Stimulated activated CD4-positive, alpha-beta T cell treated with anti-CD3 and anti-CD28 coated beads, Interleukin-12 subunit alpha, Interleukin-12 subunit beta, amount 100 ng/mL, for 4 hours (primary cell): Measurements from ENCODE around the gene FTMT.
"Not testable (repeated sequence)": the region's sequence is repeated elsewhere in the genome, so short reads cannot be mapped to it uniquely, and the experiment has no call there.

Experiments used
- DNase-seq: peaks from one replicate; pipeline ENCODE4 v3.0.0-alpha.2; 2020

FTMT gene

DNA sequence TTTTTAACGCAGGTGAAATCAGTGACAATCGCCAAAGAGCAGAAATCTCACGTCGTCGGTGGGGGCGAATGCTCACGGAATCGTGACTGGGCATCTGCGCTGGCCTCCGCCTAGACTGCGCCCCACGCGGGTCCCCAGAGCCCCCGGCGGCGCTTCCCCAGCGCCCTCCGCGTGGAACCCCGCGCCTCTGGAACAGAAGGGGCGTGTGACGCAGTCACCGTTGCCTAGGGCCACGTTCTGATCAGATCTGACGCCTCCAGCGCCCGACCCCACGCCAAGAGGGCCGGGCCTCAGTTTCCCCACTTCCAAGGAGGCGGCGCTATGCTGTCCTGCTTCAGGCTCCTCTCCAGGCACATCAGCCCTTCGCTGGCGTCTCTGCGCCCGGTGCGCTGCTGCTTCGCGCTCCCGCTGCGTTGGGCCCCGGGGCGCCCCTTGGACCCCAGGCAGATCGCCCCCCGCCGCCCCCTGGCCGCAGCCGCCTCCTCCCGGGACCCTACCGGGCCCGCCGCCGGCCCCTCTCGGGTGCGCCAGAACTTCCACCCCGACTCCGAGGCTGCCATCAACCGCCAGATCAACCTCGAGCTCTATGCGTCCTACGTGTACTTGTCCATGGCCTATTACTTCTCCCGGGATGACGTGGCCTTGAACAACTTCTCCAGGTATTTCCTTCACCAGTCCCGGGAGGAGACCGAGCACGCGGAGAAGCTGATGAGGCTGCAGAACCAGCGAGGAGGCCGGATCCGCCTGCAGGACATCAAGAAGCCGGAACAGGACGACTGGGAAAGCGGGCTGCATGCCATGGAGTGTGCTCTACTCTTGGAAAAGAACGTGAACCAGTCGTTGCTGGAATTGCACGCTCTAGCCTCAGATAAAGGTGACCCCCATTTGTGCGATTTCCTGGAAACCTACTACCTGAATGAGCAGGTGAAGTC is at the start of gene FTMT:
TSS of gene FTMT (plus strand) at position 240 of the 932 bp plus-strand sequence. CDS start at position 322, 82 bp downstream.
- DNase-seq = no peak

DNA sequence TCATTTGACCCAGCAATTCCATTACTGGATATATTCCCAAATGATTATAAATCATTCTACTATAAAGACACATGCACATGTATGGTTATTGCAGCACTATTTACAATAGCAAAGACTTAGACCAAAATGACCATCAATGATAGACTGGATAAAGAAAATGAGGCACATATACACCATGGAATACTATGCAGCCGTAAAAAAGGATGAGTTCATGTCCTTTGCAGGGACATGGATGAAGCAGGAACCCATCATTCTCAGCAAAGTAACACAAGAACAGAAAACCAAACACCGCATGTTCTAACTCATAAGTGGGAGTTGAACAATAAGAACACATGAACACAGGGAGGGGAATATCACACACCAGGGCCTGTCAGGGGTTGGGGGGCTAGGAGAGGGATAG is 46.4 kb upstream of the FTMT start:
- DNase-seq = not testable (repeated sequence)

DNA sequence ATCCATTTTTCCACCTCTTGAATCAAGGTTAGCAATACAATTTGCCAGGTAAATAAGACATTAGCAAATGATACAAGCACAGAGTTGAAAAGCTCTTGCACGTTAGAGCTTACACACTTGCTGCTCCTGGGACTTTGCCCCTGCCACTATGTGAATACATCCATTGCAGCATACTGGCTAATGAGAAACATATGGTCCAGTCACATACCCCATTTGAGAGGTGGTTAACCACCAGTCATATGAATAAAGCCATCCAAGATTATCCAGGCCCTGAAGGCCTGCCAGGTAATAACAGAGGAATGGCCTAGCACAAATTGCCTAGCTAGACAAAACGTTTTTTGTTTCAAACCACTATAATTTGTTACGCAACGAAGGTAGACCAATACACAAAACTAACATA is 45.8 kb upstream of the FTMT start:
- no peak for DNase-seq

DNA sequence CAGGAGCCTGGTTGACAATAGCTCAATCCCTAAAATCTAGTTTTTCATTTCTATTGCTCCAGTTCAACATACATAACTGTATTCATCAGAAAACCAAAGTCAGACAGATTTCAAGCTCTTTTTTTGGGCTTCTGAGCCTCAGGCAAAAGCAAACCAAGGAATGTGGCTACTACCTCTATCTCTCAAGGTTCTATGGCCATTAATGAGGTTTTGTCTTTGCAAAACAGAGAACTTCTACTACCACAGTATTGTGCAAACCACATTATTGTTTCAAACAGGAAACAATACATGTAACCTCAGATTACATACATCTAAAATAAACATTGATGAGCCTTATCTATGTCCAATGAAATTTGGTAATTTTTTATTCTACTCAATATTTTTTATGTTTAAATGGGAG is 35.5 kb upstream of the FTMT start:
- DNase-seq = no peak

DNA sequence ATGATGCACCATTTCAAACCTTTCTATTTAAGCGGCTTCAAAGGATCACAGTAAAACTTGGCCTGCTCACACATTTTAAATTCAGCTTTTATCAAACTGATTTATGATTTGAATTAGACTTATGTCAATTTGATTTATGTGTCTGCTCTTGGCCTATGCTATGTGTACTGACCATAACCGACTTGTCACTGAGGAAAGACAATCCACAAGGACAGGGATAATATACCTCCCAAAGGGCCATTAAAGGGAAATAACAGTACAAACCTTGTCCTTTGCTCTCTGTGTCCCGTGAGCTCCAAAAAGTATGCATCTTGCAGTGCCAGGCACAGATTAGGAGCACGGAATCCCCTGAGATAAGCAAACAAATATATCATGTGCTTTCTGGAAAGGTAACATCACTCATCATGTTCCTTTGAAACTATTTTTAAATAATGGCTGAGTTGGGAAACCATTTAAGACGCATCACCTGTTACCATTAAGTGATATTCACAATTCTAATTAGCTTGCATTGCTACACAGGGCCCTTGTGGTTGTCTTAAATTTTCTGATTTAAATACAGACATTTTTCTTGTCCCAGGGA is 31.9 kb upstream of the FTMT start:
- DNase-seq = no peak

DNA sequence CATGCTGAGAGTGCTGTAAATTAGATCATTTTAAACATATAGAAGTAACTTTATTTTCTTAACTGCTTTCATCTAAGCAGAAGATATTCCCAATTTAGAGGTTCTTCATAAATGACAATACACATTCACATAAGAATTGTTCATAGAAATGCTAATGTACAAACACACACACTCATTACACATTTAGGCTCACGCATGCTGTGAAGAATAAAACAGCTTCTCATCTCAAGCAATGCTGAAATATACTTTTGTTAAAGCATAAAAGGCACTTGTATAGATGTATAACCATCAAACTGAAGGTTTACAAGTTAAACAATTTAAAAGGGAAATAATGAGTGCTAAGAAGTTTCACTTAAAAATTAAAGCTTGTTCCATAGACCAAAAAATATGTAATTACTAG is 18.1 kb upstream of the FTMT start:
- no peak for DNase-seq

DNA sequence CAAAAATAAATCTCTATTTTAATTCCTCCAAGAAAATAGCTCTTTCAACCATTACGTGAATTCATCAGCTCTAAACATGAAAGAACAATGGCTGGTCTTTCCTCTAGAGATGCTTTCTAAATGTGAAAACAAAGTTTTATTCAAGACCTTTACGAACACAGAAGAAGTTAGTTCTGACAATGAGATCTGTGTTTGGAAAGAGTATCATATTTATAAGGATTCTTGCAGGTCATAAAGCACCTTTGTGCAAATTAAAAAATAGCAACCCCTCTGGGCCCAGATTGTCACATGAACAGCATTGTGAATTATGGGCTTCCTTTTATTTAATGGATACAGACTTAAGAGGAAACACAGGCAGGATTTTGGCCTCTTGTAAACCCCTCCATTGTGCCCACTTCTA is 17.7 kb upstream of the FTMT start:
- DNase-seq = no peak

DNA sequence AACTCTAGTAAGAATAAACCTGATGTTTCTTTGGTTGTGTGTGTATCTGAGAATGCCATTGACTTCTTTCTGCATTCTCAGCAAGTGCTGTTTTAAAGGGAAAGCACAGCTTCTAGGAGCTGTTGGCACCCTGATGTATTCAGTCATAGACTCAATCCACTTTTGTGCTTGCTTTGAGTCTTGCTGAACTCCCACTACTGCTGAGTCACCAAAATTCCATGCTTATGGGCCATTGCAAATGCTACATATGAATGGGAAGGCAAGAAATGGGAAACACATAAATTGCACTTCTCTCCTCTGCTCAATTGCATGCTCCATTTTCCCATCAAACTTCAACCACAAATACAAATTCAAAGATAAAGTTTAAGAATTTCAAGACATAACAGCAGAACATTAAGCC is 9.8 kb upstream of the FTMT start:
- no peak for DNase-seq

DNA sequence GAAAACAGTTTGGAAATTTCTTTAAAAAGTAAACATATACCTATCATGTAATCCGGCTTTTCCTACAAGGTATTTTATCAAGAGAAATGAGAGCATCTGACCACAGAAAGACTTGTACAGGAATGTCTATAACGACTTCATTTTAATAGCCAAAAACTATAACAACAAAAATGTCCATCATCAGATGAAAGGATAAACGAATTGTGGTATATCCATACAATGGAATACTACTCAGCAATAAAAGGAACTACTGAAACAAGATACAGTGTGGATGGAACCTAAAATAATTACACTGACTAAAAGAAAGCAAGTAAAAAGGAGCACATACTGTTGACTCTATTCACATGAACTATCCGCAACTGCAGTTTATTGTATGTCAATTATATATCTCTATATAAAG is 1.4 kb upstream of the FTMT start:
- DNase-seq = no peak

DNA sequence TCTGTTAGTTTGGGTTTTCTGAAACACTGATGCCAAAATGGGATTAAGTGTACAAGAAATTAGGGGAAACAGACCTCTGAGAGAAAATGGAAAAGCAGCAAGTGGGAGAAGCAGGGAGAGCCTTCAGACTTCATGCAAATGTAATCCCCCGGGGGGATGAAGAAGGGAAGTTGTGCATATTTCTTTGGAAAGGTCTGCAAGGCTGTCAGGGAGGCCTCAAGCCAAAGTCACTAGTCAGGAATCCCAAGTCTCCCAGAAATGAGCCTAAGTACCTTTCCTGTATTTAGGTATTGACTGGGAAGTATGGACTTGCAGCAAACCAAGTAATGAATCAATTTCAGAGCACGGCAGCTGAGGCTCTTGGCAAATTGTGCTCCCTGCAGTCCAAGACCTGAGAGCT is 2.2 kb downstream of the FTMT start:
- no peak for DNase-seq

DNA sequence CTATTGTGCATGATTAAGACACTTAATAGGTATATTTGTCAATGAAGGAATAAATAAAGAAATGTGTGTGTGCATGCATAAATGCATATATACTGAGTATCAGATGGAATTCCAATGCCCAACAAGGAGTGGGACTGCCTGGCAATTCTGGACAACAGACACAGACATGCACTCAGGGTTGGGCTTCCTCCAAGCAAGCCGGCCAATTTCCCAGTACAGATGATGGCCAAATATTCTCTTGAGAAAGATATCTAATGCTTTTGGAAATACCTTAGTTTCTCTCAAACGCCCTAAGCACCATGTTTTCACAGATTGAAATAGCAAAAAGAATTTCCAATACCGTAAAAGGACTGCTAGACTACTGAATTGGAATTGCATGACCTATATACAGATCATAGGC is 11.1 kb downstream of the FTMT start:
- no peak for DNase-seq

DNA sequence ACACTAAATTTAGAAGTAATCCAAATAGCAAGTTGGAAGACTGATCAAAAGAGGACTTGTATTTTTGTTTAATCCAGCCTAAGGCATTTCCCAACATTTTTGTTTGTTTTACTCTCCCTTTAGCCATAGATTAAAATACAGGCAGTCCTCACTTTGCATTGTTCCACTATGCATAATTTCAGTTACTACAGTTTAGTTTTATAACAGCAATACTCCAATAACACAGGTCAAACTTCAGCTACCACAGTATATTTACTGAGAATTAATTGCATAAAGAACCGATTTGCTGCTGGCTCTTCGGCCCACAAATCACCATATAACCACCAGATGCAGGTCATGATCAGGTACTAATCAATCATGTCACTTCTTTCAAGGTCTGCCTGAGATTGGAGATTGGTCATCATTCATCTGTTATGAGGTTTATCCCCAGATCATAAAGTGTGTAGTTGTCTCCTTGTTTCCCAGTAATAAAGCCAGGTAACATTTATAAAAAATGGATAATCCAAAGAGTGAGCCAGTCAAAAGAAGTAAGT is 12.1 kb downstream of the FTMT start:
- no peak for DNase-seq

DNA sequence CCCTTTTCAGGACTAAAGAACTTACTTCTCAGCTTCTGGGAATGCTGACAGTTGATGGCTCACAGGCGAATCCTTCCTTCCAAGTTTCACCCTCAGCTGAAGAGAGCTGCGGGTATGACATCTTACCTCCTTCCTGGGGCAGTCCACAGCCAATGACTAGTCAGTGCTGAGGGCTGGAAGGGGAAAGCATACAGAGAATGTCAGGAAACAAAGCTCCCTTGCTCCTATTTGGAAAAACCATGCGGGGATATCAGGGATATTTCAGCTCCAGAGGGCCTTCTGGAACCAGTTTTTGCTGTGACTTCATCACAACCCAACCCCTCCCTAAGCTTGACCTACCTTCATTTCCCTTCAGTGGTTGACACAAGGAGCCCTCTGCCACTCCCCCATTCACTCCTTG is 15.7 kb downstream of the FTMT start:
- DNase-seq = no peak

DNA sequence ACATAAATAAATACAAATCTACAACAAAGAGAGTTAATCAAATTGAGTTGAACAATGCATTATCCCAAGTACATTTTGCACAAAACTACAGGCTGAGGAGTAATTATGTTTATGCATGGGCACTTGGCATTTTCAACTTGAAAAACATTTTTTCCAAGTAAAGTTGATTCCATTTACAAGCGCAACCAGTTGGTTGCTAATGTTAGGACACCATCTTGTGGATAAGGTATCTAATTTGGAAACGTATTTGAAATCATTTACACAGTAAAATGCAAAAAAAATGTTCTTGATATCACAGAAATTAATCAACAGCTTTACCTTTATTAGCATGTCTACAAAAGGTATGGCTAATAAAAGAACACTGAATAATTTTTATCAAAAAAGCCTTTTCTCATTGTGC is 18.8 kb downstream of the FTMT start:
- no peak for DNase-seq

DNA sequence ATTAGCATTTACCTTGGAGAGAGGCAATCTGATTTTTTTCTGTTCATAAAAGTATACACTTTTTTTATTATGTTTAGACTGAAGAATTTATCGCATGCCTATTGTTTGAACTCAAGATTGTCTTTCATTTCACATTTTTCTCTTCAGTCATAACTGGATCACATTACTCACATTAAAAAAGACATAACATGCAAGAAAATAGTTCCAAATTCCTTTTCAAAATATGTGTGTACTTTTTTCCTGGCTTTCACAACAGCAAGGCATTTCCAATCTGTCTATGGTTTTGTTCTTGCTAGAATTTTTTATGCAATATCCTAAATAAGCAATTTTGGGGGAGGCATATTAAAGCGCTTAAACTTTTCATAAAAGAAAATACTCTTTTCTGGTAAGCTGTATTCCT is 21.2 kb downstream of the FTMT start:
- DNase-seq = no peak

DNA sequence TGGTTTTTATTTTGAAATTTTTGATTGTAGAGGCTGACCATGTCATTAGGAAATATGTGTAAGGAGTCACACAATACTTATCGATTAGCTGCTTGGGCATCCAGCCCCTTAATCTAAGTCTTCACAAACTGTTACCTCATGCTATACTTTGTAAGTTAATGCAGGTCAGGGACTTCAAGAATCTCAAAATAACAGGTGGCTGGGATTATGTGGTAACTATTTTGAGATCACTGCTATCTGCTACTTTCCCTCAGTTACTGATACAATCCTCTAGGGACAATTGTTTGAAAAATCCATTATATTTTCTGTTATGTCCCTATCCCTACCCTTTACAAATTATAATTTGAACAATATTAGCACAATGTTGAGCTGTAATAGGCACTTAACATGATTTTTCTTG is 21.7 kb downstream of the FTMT start:
- DNase-seq = no peak

DNA sequence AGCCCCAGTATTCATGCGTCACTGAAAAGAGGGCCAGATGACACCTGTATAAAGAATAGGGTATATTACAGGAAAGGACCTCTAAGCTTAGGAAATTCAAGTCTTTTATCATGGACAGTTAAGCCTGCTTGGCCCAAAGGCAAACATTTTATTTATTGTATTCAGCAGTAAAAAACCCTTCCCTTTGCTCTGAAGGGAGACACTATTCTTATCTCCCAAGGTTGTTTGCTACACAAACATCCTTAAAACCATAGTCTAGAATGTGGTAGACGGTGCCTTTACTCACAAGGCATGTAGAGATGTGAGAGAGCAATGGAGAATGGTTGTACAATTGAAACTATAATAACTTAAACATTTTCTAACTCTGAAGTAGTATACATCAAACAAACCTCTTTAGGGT is 33.9 kb downstream of the FTMT start:
- DNase-seq = no peak

DNA sequence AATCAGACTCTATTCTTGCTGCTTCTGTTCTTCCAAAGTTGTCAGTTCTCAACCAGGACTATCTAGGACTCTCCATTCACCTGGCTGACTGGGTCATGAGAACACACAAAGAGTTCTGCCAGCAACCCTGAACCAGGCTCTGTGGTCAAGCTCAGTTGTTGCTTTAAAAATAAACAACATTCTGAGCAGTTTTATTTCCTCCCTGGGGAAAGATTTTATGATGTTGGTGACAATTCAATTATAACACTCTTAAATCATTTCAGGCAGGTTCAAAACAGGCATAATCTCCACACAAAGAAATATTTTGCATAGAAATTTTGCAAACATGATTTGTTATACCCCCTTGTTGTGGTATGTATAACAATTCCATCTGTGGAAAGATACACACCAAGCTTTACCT is 36.0 kb downstream of the FTMT start:
- DNase-seq = no peak

DNA sequence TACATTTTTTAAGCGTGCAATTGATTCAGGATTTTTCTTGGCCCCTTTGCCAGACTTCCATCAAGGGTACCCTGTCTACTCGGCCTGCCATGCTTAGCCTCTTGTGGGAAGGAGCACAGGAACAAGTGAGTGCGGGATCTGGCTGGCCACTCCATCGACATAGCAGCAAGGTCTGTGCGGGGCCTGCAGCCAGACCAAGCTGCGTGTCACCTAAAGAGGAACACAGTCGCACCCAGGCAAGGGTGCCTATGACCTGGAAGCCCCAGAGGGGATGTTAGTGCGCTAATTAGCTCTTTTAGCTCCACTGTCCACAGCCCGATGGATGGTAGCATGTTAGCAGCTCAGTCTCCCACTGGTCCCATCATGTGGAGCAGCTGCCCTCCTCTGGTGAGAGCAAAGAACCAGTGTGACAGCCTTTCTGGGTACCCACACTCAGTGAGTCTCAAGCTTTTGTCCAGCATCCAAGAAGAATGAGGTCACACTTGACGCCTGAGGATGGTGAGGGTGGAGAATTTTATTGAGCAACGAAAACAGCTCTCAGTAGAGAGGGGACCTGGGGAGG is 38.7 kb downstream of the FTMT start:
- DNase-seq = no peak

DNA sequence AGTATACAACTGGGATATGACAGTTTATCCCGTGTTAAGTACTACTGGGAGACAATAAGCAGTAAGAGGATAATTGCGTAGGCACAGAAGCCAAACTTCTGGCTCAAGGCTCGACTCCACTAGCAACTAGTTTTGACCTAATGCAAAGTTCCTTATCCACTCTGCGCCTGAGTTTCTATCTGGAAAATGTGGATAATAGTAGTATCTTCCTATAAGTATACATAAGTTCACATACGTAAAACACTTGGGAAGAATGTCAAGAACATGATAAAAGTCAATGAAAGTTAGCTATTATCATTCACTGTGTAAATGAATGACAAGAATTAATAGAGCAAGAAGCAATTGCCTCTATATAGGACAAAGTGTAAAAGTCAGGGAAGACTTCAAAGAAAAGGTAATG is 45.7 kb downstream of the FTMT start:
- DNase-seq = no peak

DNA sequence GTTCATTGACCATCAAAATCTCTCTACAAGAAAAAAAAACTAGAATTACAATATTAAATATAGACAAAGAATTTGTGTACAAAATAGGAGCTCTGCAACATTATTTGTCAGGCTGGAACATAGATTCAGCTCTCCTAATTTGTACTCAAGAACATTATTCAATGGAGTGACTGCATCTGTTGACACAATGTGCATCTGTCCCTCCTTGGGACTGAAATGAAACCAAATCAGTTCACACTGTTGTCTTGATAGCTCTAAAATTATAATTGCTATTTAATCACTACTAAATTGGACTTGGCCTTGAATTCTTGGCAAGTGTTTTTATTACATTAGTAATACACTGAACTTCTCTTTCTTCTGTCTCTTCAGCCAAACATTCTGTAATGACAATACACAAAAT is 47.7 kb downstream of the FTMT start:
- no peak for DNase-seq
